MM.1S (cell line): ENCODE results near the gene CYB5R3.

ENCODE experiments used
- CTCF ChIP-seq: fragments of 300-600 bp; sonication (generic); IDR thresholded peaks from 2 replicates; pipeline ENCODE4 v1.5.1; 2016; ENCODE audit warnings: antibody characterized with exemption, low read length, mixed read lengths
- EZH2 ChIP-seq: fragments of 300-600 bp; sonication (generic); optimal IDR thresholded peaks from 2 replicates; pipeline ENCODE3; 2017; ENCODE audit warnings: low read depth, mild to moderate bottlenecking, antibody characterized with exemption, low read length, mixed read lengths
- EZH2phosphoT487 ChIP-seq: fragments of 300-600 bp; sonication (generic); IDR thresholded peaks from 2 replicates; pipeline ENCODE4 v1.6.1; 2018; ENCODE audit warnings: antibody characterized with exemption, low read length

- TF ChIP-seq CTCF, result no peak
- TF ChIP-seq EZH2, result no peak
- TF ChIP-seq EZH2phosphoT487, result no peak
Measured at GRCh38 chr22:42664976-42665831, 16.0 kb upstream of the CYB5R3 start.
